HG03097 (cell line): ENCODE data around the gene RPRD1B.
A peak's percentile ranks its signal among the peaks of the same experiment; 100 is the strongest.

Experiments
- ATAC-seq: cut with Tn5 transposase; IDR thresholded peaks from one replicate; pipeline ENCODE4 v1.9.1; 2021; ENCODE audit not compliant: unreplicated experiment, low FRiP score

RPRD1B gene

GRCh38 chr20:38067717-38068365 is 34.3 kb downstream of the RPRD1B start:
- ATAC-seq, result no peak

- ATAC-seq, result no peak
Measured at GRCh38 chr20:38072898-38073297, 39.4 kb downstream of the RPRD1B start.

GRCh38 chr20:38073307-38074071 is 39.9 kb downstream of the RPRD1B start:
- ATAC-seq, result no peak

- ATAC-seq, result no peak
Measured at GRCh38 chr20:38075161-38075998, 41.8 kb downstream of the RPRD1B start.

- no peak for ATAC-seq
Measured at GRCh38 chr20:38076548-38076947, 43.0 kb downstream of the RPRD1B start.

- ATAC-seq, result no peak
Measured at GRCh38 chr20:38078084-38078483, 44.5 kb downstream of the RPRD1B start.

GRCh38 chr20:38079353-38079752 is 45.8 kb downstream of the RPRD1B start:
- ATAC-seq, result no peak

GRCh38 chr20:38081575-38081974 is 48.0 kb downstream of the RPRD1B start:
- ATAC-seq, result no peak

- ATAC-seq, result no peak
Measured at GRCh38 chr20:38082894-38083293, 49.3 kb downstream of the RPRD1B start.

- ATAC-seq, result no peak
Measured at GRCh38 chr20:38083338-38084048, 49.9 kb downstream of the RPRD1B start.

- no peak for ATAC-seq
Measured at GRCh38 chr20:38084425-38084951, 50.9 kb downstream of the RPRD1B start.

GRCh38 chr20:38085026-38085425 is 51.5 kb downstream of the RPRD1B start:
- no peak for ATAC-seq

- no peak for ATAC-seq
Measured at GRCh38 chr20:38089500-38089899, 56.0 kb downstream of the RPRD1B start.

- no peak for ATAC-seq
Measured at GRCh38 chr20:38090061-38090460, 56.5 kb downstream of the RPRD1B start.

- ATAC-seq, result no peak
Measured at GRCh38 chr20:38091441-38092216, 58.1 kb downstream of the RPRD1B start.

GRCh38 chr20:38092260-38092857 is 58.8 kb downstream of the RPRD1B start:
- no peak for ATAC-seq

GRCh38 chr20:38092915-38093314 is 59.4 kb downstream of the RPRD1B start:
- ATAC-seq, result no peak

GRCh38 chr20:38093641-38094077 is 60.1 kb downstream of the RPRD1B start:
- ATAC-seq, result no peak

- ATAC-seq, result peak; percentile 47
Measured at GRCh38 chr20:38094373-38094891, 60.9 kb downstream of the RPRD1B start.
